Thyroid gland (tissue), 4 donors: ENCODE results near the gene TMEM266. TPM values are rescaled to one million over a fixed set of nuclear protein-coding genes. Genes with fewer than 3 reads are reported as not detected.
"Not testable (repeated sequence)": the region's sequence is repeated elsewhere in the genome, so short reads cannot be mapped to it uniquely, and the experiment has no call there.

Source experiments
- DNase-seq, 2 donors: peaks; one replicate each; pipeline ENCODE4 v3.0.0-alpha.2; 2019
- H3K27ac ChIP-seq, 3 donors: fragments of 200-600 bp; sonication (generic); 1 replicate in 2 of 3; 2 replicates in 1 of 3; pipeline ENCODE4 v1.5.1; 2016 to 2019; ENCODE audit warnings: mild to moderate bottlenecking in 1 of 3, moderate library complexity in 1 of 3
- H3K27me3 ChIP-seq: fragments of 200-600 bp; sonication (generic); one replicate; pipeline ENCODE4 v1.5.1; 2019
- H3K36me3 ChIP-seq, 2 donors: fragments of 200-600 bp; sonication (generic); one replicate each; pipeline ENCODE4 v1.5.1; 2016 to 2019
- H3K4me1 ChIP-seq, 2 donors: fragments of 200-600 bp; sonication (generic); one replicate each; pipeline ENCODE4 v1.5.1; 2017 to 2019
- H3K4me3 ChIP-seq, 3 donors: fragments of 200-600 bp; sonication (generic); replicated peaks in 1 of 3; 1 replicate in 2 of 3; 2 replicates in 1 of 3; pipeline ENCODE4 v1.5.1; 2016; ENCODE audit warnings: mild to moderate bottlenecking in 1 of 3
- H3K9me3 ChIP-seq: fragments of 200-600 bp; sonication (generic); one replicate; pipeline ENCODE4 v1.5.1; 2017
- CTCF ChIP-seq, 6 experiments: fragments of 200-600 bp in 3 of 6; fragments of 450-650 bp in 3 of 6; sonication (generic) in 3 of 6; IDR thresholded peaks; one replicate each; pipeline ENCODE4 v1.5.1; 2016 to 2019; ENCODE audit warnings: antibody characterized with exemption in 6 of 6, mild to moderate bottlenecking in 2 of 6, inconsistent platforms in 1 of 6, moderate library complexity in 1 of 6
- POLR2A ChIP-seq, 2 donors: fragments of 450-650 bp; IDR thresholded peaks; one replicate each; pipeline ENCODE4 v1.6.1; 2017; ENCODE audit warnings: antibody characterized with exemption in 2 of 2, mild to moderate bottlenecking in 2 of 2, moderate library complexity in 1 of 2
- WGBS, 2 donors: methylation state at CpG; one replicate each; pipeline ENCODE4 v1.1.5; 2017; 5-methylcytosine and 5-hydroxymethylcytosine counted together
- intact Hi-C: fragments of 100-400 bp; cut with DNase I; formaldehyde crosslinking; loops from one replicate; pipeline ENCODE4 v1.15.1; 2023
- total RNA-seq, 4 donors: library from RNA; depleted of rRNA; stranded (reverse); fragments of >200 nt; gene quantifications; one replicate each; pipeline ENCODE4 v1.2.3, GENCODE V29; 2016

TMEM266 gene, protein sequence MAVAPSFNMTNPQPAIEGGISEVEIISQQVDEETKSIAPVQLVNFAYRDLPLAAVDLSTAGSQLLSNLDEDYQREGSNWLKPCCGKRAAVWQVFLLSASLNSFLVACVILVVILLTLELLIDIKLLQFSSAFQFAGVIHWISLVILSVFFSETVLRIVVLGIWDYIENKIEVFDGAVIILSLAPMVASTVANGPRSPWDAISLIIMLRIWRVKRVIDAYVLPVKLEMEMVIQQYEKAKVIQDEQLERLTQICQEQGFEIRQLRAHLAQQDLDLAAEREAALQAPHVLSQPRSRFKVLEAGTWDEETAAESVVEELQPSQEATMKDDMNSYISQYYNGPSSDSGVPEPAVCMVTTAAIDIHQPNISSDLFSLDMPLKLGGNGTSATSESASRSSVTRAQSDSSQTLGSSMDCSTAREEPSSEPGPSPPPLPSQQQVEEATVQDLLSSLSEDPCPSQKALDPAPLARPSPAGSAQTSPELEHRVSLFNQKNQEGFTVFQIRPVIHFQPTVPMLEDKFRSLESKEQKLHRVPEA
- not detected for total RNA-seq

DNA sequence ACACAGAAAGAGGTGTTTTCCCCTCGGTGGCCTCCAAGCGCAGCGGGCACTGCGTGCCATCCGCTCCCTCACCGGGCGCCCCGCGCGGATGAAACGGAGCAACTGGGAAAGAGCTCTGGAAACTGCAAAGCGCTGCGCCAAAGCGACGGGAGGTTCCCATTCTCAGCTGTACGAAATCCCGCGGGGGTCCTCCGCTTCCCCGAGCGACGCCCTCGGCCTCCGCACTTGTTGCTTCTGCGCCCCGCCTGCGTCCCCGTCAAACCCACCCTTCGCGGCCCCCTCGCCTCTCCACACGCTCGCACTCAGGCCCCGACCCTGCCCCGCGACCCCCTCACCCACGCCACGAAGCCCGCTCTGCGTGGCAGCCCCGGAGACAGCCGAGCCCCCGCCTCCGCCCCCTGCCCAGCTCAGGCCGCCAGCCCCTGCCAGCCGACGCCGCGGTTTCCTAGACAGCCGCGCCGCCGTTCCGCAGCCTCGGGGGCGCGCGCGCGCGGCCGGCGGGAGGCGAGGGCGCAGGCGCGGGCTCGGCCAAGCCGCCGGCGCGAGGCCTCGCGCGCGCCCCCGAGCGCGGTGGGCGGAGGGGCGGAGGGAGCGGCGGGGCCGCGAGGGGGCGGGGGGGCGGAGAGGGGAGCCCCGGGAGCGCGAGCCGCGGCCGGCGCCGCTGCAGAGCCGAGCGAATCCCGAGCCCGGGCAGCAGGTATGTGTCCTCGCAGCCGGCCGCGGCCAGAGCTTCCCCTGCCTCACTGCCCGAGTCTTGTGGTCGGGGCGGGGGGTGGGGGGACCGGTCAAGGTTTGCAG is at the start of gene TMEM266:
TMEM266 (plus strand) TSS at position 666 of the 798 bp plus-strand sequence. CDS start 74,279 bp downstream, outside the sequence.
- intact Hi-C loops: loop anchor here (5.0 kb wide), 1 partner anchor 78 kb away; no protein-coding TSS in a partner anchor
- WGBS, 2 donors: 0% methylated on average over 3 to 5 of the region's 107 CpGs
- H3K27me3 ChIP-seq: no peaks in the 10 kb centered on the region
- TF ChIP-seq POLR2A (IDR thresholded peaks at IDR 0.05) (no peak), CTCF (IDR thresholded peaks at IDR 0.05) (no peak)
- no peak within 1 kb of the TSS for H3K27ac ChIP-seq
- peak within 1 kb of the TSS in 1 of 3 donors; percentile 54 for H3K4me3 ChIP-seq
- no peaks in the 10 kb centered on the region for H3K36me3 ChIP-seq
- peaks cover 4 to 20% of the 10 kb centered on the region in 2 donors for H3K4me1 ChIP-seq
- peak; percentile 56 to 60 for DNase-seq
- H3K9me3 ChIP-seq: no peaks in the 10 kb centered on the region

DNA sequence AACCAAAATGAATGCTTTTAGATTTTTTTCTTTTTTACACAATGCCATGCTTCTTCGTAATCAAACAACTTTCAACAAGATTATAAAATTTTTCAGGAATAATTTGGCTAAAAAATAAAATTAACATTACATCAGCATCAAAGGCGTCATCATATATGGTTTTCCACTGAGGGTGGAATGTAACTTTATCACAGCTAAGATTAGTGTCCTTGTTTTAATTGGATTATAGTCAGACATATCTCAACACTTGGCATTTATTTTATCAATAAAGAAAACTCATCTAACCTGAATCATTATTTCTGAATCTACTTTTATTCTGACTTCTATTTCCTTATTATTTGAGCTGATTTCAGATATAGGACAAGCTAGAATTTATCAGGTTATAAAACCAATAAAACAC is 49.2 kb upstream of the TMEM266 start:
- Histone ChIP-seq H3K36me3 (no peaks in the 10 kb centered on the region), H3K4me3 (no peak overlapping the region), H3K27ac (no peak overlapping the region), H3K4me1 (no peaks in the 10 kb centered on the region), H3K27me3 (no peaks in the 10 kb centered on the region), H3K9me3 (no peaks in the 10 kb centered on the region)
- intact Hi-C loops: no loop called here
- 66 to 92% methylated on average over 2 of the region's 2 CpGs for WGBS, 2 donors
- TF ChIP-seq POLR2A (IDR thresholded peaks at IDR 0.05) (no peak), CTCF (IDR thresholded peaks at IDR 0.05) (no peak)
- DNase-seq: no peak

DNA sequence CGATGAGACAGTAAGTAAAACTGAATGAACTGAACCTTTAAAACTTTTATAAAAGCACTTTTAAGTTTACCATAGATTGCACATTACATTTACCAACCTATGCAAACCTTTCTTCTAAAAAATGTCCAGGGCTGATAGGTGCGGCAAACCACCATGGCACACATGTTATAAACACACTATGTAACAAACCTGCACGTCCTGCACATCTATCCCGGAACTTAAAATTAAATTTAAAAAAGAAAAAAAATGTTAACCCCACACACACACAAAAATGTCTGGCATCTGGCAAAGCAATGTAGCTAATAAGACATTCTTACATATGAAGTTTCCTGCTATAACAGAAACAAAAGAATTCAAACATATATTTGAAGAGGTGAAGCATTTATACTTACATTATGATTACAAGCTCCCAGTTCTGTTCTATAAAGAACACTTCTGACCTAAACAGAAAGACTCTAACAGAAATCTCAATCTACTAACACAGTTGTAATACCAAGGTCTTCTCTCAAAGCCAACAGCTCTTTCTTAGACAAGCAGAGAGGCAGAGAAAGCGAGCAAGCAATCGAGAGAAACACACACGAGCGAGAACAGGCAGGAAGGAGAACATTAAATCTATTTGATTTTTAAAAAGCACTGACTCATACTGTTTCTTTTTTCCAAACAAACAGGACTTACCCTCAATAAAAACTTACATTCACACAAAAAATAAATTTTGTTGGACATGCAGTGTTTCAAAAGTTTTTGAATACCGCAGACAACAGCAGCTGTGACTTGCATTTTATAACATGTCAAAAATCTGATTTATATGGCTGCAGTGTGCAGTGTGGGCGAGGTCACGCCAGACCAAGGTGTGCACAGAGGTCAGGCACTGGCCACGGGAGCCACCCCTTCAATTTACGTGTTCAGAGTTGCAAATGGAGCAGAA is 47.9 kb upstream of the TMEM266 start, which contains the start of gene NRG4:
NRG4 (minus strand) TSS at position 798 of the 925 bp plus-strand sequence. CDS start 1,194 bp downstream, outside the sequence.
- WGBS, 2 donors: 40 to 49% methylated on average over 13 of the region's 13 CpGs
- Histone ChIP-seq H3K36me3 (no peaks in the 10 kb centered on the region), H3K27ac (no peak within 1 kb of the TSS), H3K4me3 (no peak within 1 kb of the TSS), H3K4me1 (no peaks in the 10 kb centered on the region), H3K9me3 (no peaks in the 10 kb centered on the region), H3K27me3 (no peaks in the 10 kb centered on the region)
- DNase-seq: peak in 1 of 2 donors; percentile 2
- no peak for TF ChIP-seq CTCF (IDR thresholded peaks at IDR 0.05)
- TF ChIP-seq POLR2A (IDR thresholded peaks at IDR 0.05): no peak
- intact Hi-C loops: no loop called here

DNA sequence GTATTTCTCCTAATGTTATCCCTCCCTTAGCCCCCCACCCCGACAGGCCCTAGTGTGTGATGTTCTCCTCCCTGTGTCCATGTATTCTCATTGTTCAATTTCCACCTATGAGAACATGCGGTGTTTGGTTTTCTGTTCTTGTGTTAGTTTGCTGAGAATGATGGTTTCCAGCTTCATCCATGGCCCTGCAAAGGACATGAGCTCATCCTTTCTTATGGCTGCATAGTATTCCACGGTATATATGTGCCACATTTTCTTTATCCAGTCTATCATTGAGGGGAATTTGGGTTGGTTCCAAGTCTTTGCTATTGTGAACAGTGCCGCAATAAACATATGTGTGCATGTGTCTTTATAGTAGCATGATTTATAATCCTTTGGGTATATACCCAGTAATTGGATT is 46.3 kb upstream of the TMEM266 start:
- H3K4me1 ChIP-seq, H3K9me3 ChIP-seq, H3K36me3 ChIP-seq, H3K27ac ChIP-seq, H3K4me3 ChIP-seq, DNase-seq, H3K27me3 ChIP-seq, intact Hi-C loops: not testable (repeated sequence)
- 98 to 99% methylated on average over 4 of the region's 4 CpGs for WGBS, 2 donors
